Measurements from ENCODE around the gene IMPDH1. TPM values are rescaled to one million over a fixed set of nuclear protein-coding genes. Genes with fewer than 3 reads are reported as not detected.
A peak's percentile ranks its signal among the peaks of the same experiment; 100 is the strongest.

Gene IMPDH1
- polyA plus RNA-seq, 1 donor from 2014 or later, result 49.7 TPM

GRCh38 chr7:128362670-128363069 is 47.1 kb downstream of the IMPDH1 start (continued):
- TF ChIP-seq EZH2 (IDR thresholded peaks at IDR 0.05; ENCODE audit: borderline replicate concordance, insufficient read depth, low read length, poor library complexity, severe bottlenecking), result no peak
- no peak for TF ChIP-seq TAF1 (IDR thresholded peaks at IDR 0.05; ENCODE audit: low read depth)
- no peak for TF ChIP-seq EP300 (conservative IDR thresholded peaks at IDR 0.05; ENCODE audit: poor library complexity, severe bottlenecking)

- Histone ChIP-seq H3K27me3 (ENCODE audit: insufficient read depth, low read depth, low read length) (peaks cover 39% of the 10 kb centered on the region), H3K27ac (ENCODE audit: low read length) (peak within 1 kb of the TSS; percentile 72), H3K4me3 (ENCODE audit: low read length) (peak within 1 kb of the TSS; percentile 92), H4K20me1 (ENCODE audit: insufficient read depth) (no peaks in the 10 kb centered on the region), H3K9me2 (ENCODE audit: insufficient read depth, low read length) (no peaks in the 10 kb centered on the region), H2AFZ (ENCODE audit: low read depth, low read length) (peak within 1 kb of the TSS; percentile 75), H3K9ac (ENCODE audit: low read length) (peak within 1 kb of the TSS; percentile 86), H3K79me2 (replicated peaks; ENCODE audit: insufficient read depth, low read length) (no peaks in the 10 kb centered on the region), H3K36me3 (ENCODE audit: insufficient read depth, low read length) (no peaks in the 10 kb centered on the region), H3K4me2 (ENCODE audit: low read length) (peak within 1 kb of the TSS; percentile 61), H3K9me3 (ENCODE audit: low read length) (no peaks in the 10 kb centered on the region), H3F3A (ENCODE audit: insufficient read depth, low read length, poor library complexity, severe bottlenecking) (no peaks in the 10 kb centered on the region)
- peak; percentile 38 for TF ChIP-seq SMC3 (conservative IDR thresholded peaks at IDR 0.05; ENCODE audit: poor library complexity)
- TF ChIP-seq CTCF (IDR thresholded peaks at IDR 0.05; ENCODE audit: poor library complexity, severe bottlenecking), result peak; percentile 59
- peak; percentile 22 for TF ChIP-seq POLR2AphosphoS5 (IDR thresholded peaks at IDR 0.05)
- TF ChIP-seq EP300 (conservative IDR thresholded peaks at IDR 0.05; ENCODE audit: poor library complexity, severe bottlenecking), result no peak
- peak; percentile 17 for TF ChIP-seq RAD21 (conservative IDR thresholded peaks at IDR 0.05)
- peak; percentile 49 for TF ChIP-seq TAF1 (IDR thresholded peaks at IDR 0.05; ENCODE audit: low read depth)
- TF ChIP-seq MXI1 (conservative IDR thresholded peaks at IDR 0.05; ENCODE audit: poor library complexity, severe bottlenecking), result peak; percentile 81
- TF ChIP-seq REST (IDR thresholded peaks at IDR 0.05; ENCODE audit: borderline replicate concordance), result no peak
- no peak for TF ChIP-seq EZH2 (IDR thresholded peaks at IDR 0.05; ENCODE audit: borderline replicate concordance, insufficient read depth, low read length, poor library complexity, severe bottlenecking)
These were observed 48.1 kb downstream of the IMPDH1 start, which contains the start of gene PRRT4 for GRCh38 chr7:128361411-128362379. TSS of gene PRRT4 (minus strand) at chr7:128361690.

- no peaks in the 10 kb centered on the region for H3K9me3 ChIP-seq (ENCODE audit: low read length)
- no peak for TF ChIP-seq EZH2 (IDR thresholded peaks at IDR 0.05; ENCODE audit: borderline replicate concordance, insufficient read depth, low read length, poor library complexity, severe bottlenecking)
- no peak for TF ChIP-seq MXI1 (conservative IDR thresholded peaks at IDR 0.05; ENCODE audit: poor library complexity, severe bottlenecking)
- no peak for TF ChIP-seq EP300 (conservative IDR thresholded peaks at IDR 0.05; ENCODE audit: poor library complexity, severe bottlenecking)
- no peak for TF ChIP-seq REST (IDR thresholded peaks at IDR 0.05; ENCODE audit: borderline replicate concordance)
- TF ChIP-seq RAD21 (conservative IDR thresholded peaks at IDR 0.05), result no peak
- no peak for TF ChIP-seq SMC3 (conservative IDR thresholded peaks at IDR 0.05; ENCODE audit: poor library complexity)
- no peak for TF ChIP-seq POLR2AphosphoS5 (IDR thresholded peaks at IDR 0.05)
- no peak overlapping the region for H2AFZ ChIP-seq (ENCODE audit: low read depth, low read length)
- peak overlapping the region; percentile 55 for H3K4me2 ChIP-seq (ENCODE audit: low read length)
- no peaks in the 10 kb centered on the region for H3K9me2 ChIP-seq (ENCODE audit: insufficient read depth, low read length)
- H3K79me2 ChIP-seq (replicated peaks; ENCODE audit: insufficient read depth, low read length), result no peaks in the 10 kb centered on the region
- no peaks in the 10 kb centered on the region for H3K36me3 ChIP-seq (ENCODE audit: insufficient read depth, low read length)
- peak overlapping the region; percentile 86 for H3K9ac ChIP-seq (ENCODE audit: low read length)
- H3K4me3 ChIP-seq (ENCODE audit: low read length), result peak overlapping the region; percentile 92
- no peaks in the 10 kb centered on the region for H3F3A ChIP-seq (ENCODE audit: insufficient read depth, low read length, poor library complexity, severe bottlenecking)
- no peaks in the 10 kb centered on the region for H4K20me1 ChIP-seq (ENCODE audit: insufficient read depth)
- H3K27ac ChIP-seq (ENCODE audit: low read length), result no peak overlapping the region
- H3K27me3 ChIP-seq (ENCODE audit: insufficient read depth, low read depth, low read length), result peaks cover 30% of the 10 kb centered on the region
These were observed 49.5 kb downstream of the IMPDH1 start for GRCh38 chr7:128360359-128360678.
